Loucy (cell line): ENCODE measurements around the gene ZFPL1.

Experiments
- H2AFZ ChIP-seq: fragments of 200-600 bp; sonication (generic); 2 replicates; pipeline ENCODE4 v1.6.0; 2016; ENCODE audit warnings: antibody characterized with exemption, mild to moderate bottlenecking, low read length, moderate library complexity
- H3F3A ChIP-seq: fragments of 200-600 bp; 2 replicates; pipeline ENCODE4 v1.6.0; 2016; ENCODE audit warnings: antibody characterized with exemption, low read depth, mild to moderate bottlenecking
- H3K27me3 ChIP-seq: fragments of 200-600 bp; sonication (generic); 2 replicates; pipeline ENCODE4 v1.6.1; 2014; ENCODE audit warnings: low read length, mild to moderate bottlenecking; ENCODE audit not compliant: insufficient read depth, poor library complexity, severe bottlenecking
- H3K36me3 ChIP-seq: fragments of 200-600 bp; sonication (generic); 2 replicates; pipeline ENCODE4 v1.6.1; 2016; ENCODE audit warnings: low read length; ENCODE audit not compliant: insufficient read depth
- H3K4me1 ChIP-seq: fragments of 200-600 bp; sonication (generic); 2 replicates; pipeline ENCODE4 v1.5.1; 2014; ENCODE audit warnings: low read length, mild to moderate bottlenecking; ENCODE audit not compliant: insufficient read depth, poor library complexity, severe bottlenecking
- H3K4me2 ChIP-seq: fragments of 200-600 bp; sonication (generic); 2 replicates; pipeline ENCODE4 v1.6.0; 2014; ENCODE audit warnings: antibody characterized with exemption, low read length, low read depth, mild to moderate bottlenecking; ENCODE audit not compliant: poor library complexity, severe bottlenecking
- H3K4me3 ChIP-seq: fragments of 200-600 bp; sonication (generic); 2 replicates; pipeline ENCODE4 v1.5.1; 2014; ENCODE audit warnings: low read length, mild to moderate bottlenecking, mixed read lengths; ENCODE audit not compliant: poor library complexity, severe bottlenecking
- H3K79me2 ChIP-seq: fragments of 200-600 bp; sonication (generic); 2 replicates; pipeline ENCODE4 v1.6.1; 2014; ENCODE audit warnings: low read length; ENCODE audit not compliant: insufficient read depth
- H3K9ac ChIP-seq: fragments of 200-600 bp; sonication (generic); 2 replicates; pipeline ENCODE4 v1.6.0; 2014; ENCODE audit warnings: mild to moderate bottlenecking, low read depth, low read length, moderate library complexity; ENCODE audit not compliant: poor library complexity, severe bottlenecking
- H3K9me2 ChIP-seq: fragments of 200-600 bp; sonication (generic); replicated peaks from 2 replicates; pipeline ENCODE4 v1.6.1; 2016; ENCODE audit warnings: low read depth, low read length, mixed read lengths
- H3K9me3 ChIP-seq: fragments of 200-600 bp; sonication (generic); 2 replicates; pipeline ENCODE4 v1.6.1; 2014; ENCODE audit warnings: mild to moderate bottlenecking, antibody characterized with exemption, low read length, low read depth; ENCODE audit not compliant: insufficient read depth
- H4K20me1 ChIP-seq: fragments of 200-600 bp; sonication (generic); 2 replicates; pipeline ENCODE4 v1.6.0; 2014; ENCODE audit warnings: antibody characterized with exemption, low read length, mild to moderate bottlenecking; ENCODE audit not compliant: insufficient read depth, poor library complexity, severe bottlenecking
- EZH2phosphoT487 ChIP-seq: fragments of 200-600 bp; IDR thresholded peaks from 2 replicates; pipeline ENCODE4 v1.6.1; 2018; ENCODE audit warnings: antibody characterized with exemption, mild to moderate bottlenecking, moderate library complexity, borderline replicate concordance
- TF ChIP-seq, protein P1 (sequence below): fragments of 200-600 bp; sonication (generic); conservative IDR thresholded peaks from 2 replicates; pipeline ENCODE4 v1.5.1; 2014; ENCODE audit warnings: mild to moderate bottlenecking, antibody characterized with exemption, low read length

Gene ZFPL1

DNA sequence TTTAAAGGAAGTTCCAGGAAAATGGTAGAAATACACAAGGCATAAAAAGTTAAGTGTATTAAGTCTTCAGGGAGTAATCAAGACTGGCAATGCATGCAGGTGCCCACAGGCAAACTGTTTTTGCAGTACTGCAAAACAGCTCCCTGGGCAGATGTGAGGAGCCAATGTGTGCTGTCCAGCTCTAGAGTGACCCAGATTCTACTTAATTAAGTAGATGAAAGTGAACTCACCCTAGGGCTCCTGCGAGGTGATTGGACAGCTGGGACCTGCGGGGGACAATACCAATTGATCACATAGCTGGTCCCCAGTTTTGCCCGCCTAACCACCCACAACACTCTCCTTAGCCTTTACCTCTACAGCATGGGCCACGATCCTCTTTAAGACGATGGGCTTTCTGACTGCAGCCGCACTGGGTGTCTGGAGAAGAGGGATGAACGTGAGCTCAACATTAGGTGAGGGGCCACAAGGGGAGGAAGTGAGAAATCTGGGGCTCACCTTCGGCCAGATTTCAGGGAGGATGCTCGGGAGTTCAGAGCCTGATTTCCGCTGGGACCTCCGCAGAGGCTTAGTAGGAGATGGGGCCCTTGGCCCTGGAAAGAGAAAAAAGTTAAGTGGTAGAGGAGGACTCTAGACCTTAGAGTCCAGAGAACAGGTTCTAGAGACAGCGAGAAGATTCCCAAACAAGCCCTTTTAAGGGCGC, 738 bp upstream of the ZFPL1 start:
- Histone ChIP-seq H2AFZ (peak overlapping the region; percentile 68), H3K9me3 (no peaks in the 10 kb centered on the region), H3K36me3 (peaks cover 14% of the 10 kb centered on the region; the same call in 1 of the 2 replicates), H3K27me3 (no peaks in the 10 kb centered on the region), H3K4me2 (peak overlapping the region; percentile 77), H3F3A (no peaks in the 10 kb centered on the region), H4K20me1 (peaks cover 14% of the 10 kb centered on the region), H3K9me2 (no peaks in the 10 kb centered on the region), H3K9ac (peak overlapping the region; percentile 87), H3K4me3 (peak overlapping the region; percentile 82), H3K79me2 (peaks cover 74% of the 10 kb centered on the region), H3K4me1 (peaks cover 34% of the 10 kb centered on the region)
- TF ChIP-seq, protein P1, sequence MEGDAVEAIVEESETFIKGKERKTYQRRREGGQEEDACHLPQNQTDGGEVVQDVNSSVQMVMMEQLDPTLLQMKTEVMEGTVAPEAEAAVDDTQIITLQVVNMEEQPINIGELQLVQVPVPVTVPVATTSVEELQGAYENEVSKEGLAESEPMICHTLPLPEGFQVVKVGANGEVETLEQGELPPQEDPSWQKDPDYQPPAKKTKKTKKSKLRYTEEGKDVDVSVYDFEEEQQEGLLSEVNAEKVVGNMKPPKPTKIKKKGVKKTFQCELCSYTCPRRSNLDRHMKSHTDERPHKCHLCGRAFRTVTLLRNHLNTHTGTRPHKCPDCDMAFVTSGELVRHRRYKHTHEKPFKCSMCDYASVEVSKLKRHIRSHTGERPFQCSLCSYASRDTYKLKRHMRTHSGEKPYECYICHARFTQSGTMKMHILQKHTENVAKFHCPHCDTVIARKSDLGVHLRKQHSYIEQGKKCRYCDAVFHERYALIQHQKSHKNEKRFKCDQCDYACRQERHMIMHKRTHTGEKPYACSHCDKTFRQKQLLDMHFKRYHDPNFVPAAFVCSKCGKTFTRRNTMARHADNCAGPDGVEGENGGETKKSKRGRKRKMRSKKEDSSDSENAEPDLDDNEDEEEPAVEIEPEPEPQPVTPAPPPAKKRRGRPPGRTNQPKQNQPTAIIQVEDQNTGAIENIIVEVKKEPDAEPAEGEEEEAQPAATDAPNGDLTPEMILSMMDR = no peak
- TF ChIP-seq EZH2phosphoT487 = no peak

GRCh38 chr11:65084598-65085375, 765 bp downstream of the ZFPL1 start:
- H3K4me3 ChIP-seq = peak overlapping the region; percentile 82
- no peaks in the 10 kb centered on the region for H3K9me2 ChIP-seq
- TF ChIP-seq EZH2phosphoT487 = no peak
- TF ChIP-seq, protein P1 = no peak
- peak overlapping the region; percentile 51; the same call in 1 of the 2 replicates for H2AFZ ChIP-seq
- H3K4me2 ChIP-seq = peak overlapping the region; percentile 95
- H3K4me1 ChIP-seq = peaks cover 30% of the 10 kb centered on the region
- peak overlapping the region; percentile 87 for H3K9ac ChIP-seq
- H4K20me1 ChIP-seq = peaks cover 14% of the 10 kb centered on the region
- no peaks in the 10 kb centered on the region for H3F3A ChIP-seq
- H3K79me2 ChIP-seq = peaks cover 59% of the 10 kb centered on the region
- no peaks in the 10 kb centered on the region for H3K9me3 ChIP-seq
- no peaks in the 10 kb centered on the region for H3K27me3 ChIP-seq
- H3K36me3 ChIP-seq = peaks cover 6% of the 10 kb centered on the region; the same call in 1 of the 2 replicates

GRCh38 chr11:65085446-65085845, 1.4 kb downstream of the ZFPL1 start:
- Histone ChIP-seq H3F3A (no peaks in the 10 kb centered on the region), H3K9me2 (no peaks in the 10 kb centered on the region), H2AFZ (no peak overlapping the region), H3K4me3 (peak overlapping the region; percentile 82), H3K4me1 (peaks cover 30% of the 10 kb centered on the region), H3K9me3 (no peaks in the 10 kb centered on the region), H3K79me2 (peaks cover 54% of the 10 kb centered on the region), H3K27me3 (no peaks in the 10 kb centered on the region), H3K36me3 (peaks cover 3% of the 10 kb centered on the region; the same call in 1 of the 2 replicates), H4K20me1 (peaks cover 9% of the 10 kb centered on the region), H3K4me2 (peak overlapping the region; percentile 95), H3K9ac (peak overlapping the region; percentile 87)
- TF ChIP-seq, protein P1 = no peak
- no peak for TF ChIP-seq EZH2phosphoT487
